ENCODE measurements around the gene RNF121. TPM values are rescaled to one million over a fixed set of nuclear protein-coding genes. Genes with fewer than 3 reads are reported as not detected.
A peak's percentile ranks its signal among the peaks of the same experiment; 100 is the strongest.

Gene RNF121
- total and polyA plus RNA-seq, 12 donors = 13.3 to 49.3 (median 31.3) TPM

DNA sequence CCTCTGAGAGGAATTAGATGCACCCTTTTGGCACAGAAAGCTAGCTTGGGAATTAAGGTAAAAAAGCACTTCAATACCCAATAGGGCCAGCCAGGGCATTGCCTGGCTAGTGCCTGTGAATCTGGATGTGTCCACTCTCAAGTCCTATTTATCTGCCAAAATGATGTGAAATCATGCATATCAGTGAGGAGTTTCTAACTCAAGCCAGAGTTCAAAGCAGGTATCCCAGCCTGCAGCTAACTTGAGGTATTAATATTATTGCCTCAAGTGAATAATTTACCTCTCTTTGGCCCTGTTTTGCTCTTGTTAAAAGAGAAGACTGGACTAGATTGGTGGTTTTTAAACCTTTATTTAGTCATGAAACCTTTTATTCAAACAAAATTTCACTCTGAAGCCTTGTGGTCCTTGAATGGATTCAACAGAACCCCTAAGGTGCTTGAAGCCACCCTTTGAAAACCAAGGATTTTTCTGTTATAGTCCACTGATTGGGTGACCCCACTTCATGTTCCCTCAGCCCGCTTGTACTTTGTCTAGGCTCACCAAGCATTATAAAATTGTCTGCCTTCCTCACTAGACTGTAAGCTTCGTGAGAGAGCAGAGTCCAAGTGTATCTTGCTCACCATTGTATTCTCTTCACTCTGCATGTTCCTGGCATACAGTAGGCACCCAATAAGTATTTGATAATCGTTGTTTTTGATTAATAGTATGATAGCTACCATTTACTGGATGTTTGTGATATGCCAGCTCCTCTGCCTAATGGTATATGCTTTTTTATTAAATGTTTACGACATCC lies 4.5 kb downstream of the RNF121 start:
- peaks cover 15 to 52% of the 10 kb centered on the region in 2 donors for H3K4me1 ChIP-seq (replicated peaks in 1 of 2)
- TF ChIP-seq POLR2A (IDR thresholded peaks at IDR 0.05) (no peak), CTCF (IDR thresholded peaks at IDR 0.05) (no peak)
- DNase-seq = no peak
- 88 to 96% (median 89%) methylated on average over 4 of the region's 4 CpGs for WGBS, 4 donors
- H3K4me3 ChIP-seq = no peak overlapping the region
- no peaks in the 10 kb centered on the region for H3K36me3 ChIP-seq (replicated peaks in 1 of 2)
- H3K27me3 ChIP-seq = no peaks in the 10 kb centered on the region
- no peaks in the 10 kb centered on the region for H3K9me3 ChIP-seq (replicated peaks in 1 of 3)
- intact Hi-C loops (cut with DNase I) = no loop called here
- no peak overlapping the region for H3K27ac ChIP-seq

GRCh38 chr11:71934213-71934612 lies 5.4 kb downstream of the RNF121 start:
- DNase-seq = no peak
- Histone ChIP-seq H3K27ac (no peak overlapping the region), H3K4me3 (no peak overlapping the region), H3K36me3 (replicated peaks in 1 of 2) (no peaks in the 10 kb centered on the region), H3K9me3 (replicated peaks in 1 of 3) (no peaks in the 10 kb centered on the region), H3K4me1 (replicated peaks in 1 of 2) (peaks cover 15 to 52% of the 10 kb centered on the region in 2 donors), H3K27me3 (no peaks in the 10 kb centered on the region)
- no peak for TF ChIP-seq CTCF (IDR thresholded peaks at IDR 0.05)
- WGBS, 4 donors = 35 to 63% (median 57%) methylated on average over 2 of the region's 2 CpGs
- intact Hi-C loops (cut with DNase I) = no loop called here

- Histone ChIP-seq H3K4me3 (no peak overlapping the region), H3K4me1 (replicated peaks in 1 of 2) (peaks cover 7 to 46% of the 10 kb centered on the region in 2 donors), H3K9me3 (replicated peaks in 1 of 3) (no peaks in the 10 kb centered on the region), H3K27me3 (no peaks in the 10 kb centered on the region), H3K36me3 (replicated peaks in 1 of 2) (no peaks in the 10 kb centered on the region), H3K27ac (no peak overlapping the region)
- no peak for DNase-seq
- no peak for TF ChIP-seq CTCF (IDR thresholded peaks at IDR 0.05)
- TF ChIP-seq POLR2A (IDR thresholded peaks at IDR 0.05) = no peak
- WGBS, 4 donors = 85 to 92% (median 90%) methylated on average over 4 of the region's 4 CpGs
- intact Hi-C loops (cut with DNase I) = no loop called here
Observed at GRCh38 chr11:71935338-71935925, 6.6 kb downstream of the RNF121 start.

GRCh38 chr11:71936825-71937224 lies 8.0 kb downstream of the RNF121 start:
- peaks cover 7 to 46% of the 10 kb centered on the region in 2 donors for H3K4me1 ChIP-seq (replicated peaks in 1 of 2)
- H3K27ac ChIP-seq = peak overlapping the region in 3 of 5 donors; percentile 51 to 65 (median 65)
- 19 to 30% (median 25%) methylated on average over 5 of the region's 5 CpGs for WGBS, 4 donors
- no peaks in the 10 kb centered on the region for H3K36me3 ChIP-seq (replicated peaks in 1 of 2)
- intact Hi-C loops (cut with DNase I) = no loop called here
- no peak overlapping the region for H3K4me3 ChIP-seq
- H3K9me3 ChIP-seq (replicated peaks in 1 of 3) = no peaks in the 10 kb centered on the region
- peak in 4 of 7 donors; percentile 42 to 71 (median 60) for DNase-seq
- H3K27me3 ChIP-seq = no peaks in the 10 kb centered on the region
- TF ChIP-seq CTCF (IDR thresholded peaks at IDR 0.05) = no peak
- no peak for TF ChIP-seq POLR2A (IDR thresholded peaks at IDR 0.05)
